Ishikawa (cell line): ENCODE results near the gene PIP4K2A.

Experiments
- CEBPB ChIP-seq: IDR thresholded peaks from 2 replicates; pipeline ENCODE4 v1.6.1; 2012
- EGR1 ChIP-seq: IDR thresholded peaks from 2 replicates; pipeline ENCODE4 v1.6.1; 2012
- EP300 ChIP-seq: IDR thresholded peaks from 2 replicates; pipeline ENCODE4 v1.6.1; 2012; ENCODE audit warnings: borderline replicate concordance
- MAX ChIP-seq: IDR thresholded peaks from 2 replicates; pipeline ENCODE4 v1.6.1; 2012
- NFIC ChIP-seq: IDR thresholded peaks from 2 replicates; pipeline ENCODE4 v1.6.1; 2012
- TAF1 ChIP-seq: IDR thresholded peaks from 2 replicates; pipeline ENCODE4 v1.6.1; 2012; ENCODE audit warnings: low read depth, mild to moderate bottlenecking
- TEAD4 ChIP-seq: IDR thresholded peaks from 2 replicates; pipeline ENCODE4 v1.6.1; 2012
- YY1 ChIP-seq: IDR thresholded peaks from 2 replicates; pipeline ENCODE4 v1.6.1; 2012; ENCODE audit warnings: low read depth
- TF ChIP-seq, protein P1 (sequence below): IDR thresholded peaks from 2 replicates; pipeline ENCODE4 v1.6.1; 2012; ENCODE audit warnings: low read depth, mild to moderate bottlenecking

GRCh38 chr10:22667093-22667480 lies 47.3 kb downstream of the PIP4K2A start:
- TF ChIP-seq EGR1: no peak
- no peak for TF ChIP-seq CEBPB
- TF ChIP-seq EP300: no peak
- no peak for TF ChIP-seq NFIC
- TF ChIP-seq TAF1: no peak
- TF ChIP-seq MAX: no peak
- no peak for TF ChIP-seq YY1
- no peak for TF ChIP-seq TEAD4
- TF ChIP-seq, protein P1, sequence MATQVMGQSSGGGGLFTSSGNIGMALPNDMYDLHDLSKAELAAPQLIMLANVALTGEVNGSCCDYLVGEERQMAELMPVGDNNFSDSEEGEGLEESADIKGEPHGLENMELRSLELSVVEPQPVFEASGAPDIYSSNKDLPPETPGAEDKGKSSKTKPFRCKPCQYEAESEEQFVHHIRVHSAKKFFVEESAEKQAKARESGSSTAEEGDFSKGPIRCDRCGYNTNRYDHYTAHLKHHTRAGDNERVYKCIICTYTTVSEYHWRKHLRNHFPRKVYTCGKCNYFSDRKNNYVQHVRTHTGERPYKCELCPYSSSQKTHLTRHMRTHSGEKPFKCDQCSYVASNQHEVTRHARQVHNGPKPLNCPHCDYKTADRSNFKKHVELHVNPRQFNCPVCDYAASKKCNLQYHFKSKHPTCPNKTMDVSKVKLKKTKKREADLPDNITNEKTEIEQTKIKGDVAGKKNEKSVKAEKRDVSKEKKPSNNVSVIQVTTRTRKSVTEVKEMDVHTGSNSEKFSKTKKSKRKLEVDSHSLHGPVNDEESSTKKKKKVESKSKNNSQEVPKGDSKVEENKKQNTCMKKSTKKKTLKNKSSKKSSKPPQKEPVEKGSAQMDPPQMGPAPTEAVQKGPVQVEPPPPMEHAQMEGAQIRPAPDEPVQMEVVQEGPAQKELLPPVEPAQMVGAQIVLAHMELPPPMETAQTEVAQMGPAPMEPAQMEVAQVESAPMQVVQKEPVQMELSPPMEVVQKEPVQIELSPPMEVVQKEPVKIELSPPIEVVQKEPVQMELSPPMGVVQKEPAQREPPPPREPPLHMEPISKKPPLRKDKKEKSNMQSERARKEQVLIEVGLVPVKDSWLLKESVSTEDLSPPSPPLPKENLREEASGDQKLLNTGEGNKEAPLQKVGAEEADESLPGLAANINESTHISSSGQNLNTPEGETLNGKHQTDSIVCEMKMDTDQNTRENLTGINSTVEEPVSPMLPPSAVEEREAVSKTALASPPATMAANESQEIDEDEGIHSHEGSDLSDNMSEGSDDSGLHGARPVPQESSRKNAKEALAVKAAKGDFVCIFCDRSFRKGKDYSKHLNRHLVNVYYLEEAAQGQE: no peak
